GM12874 (cell line): ENCODE results near the gene FASTKD3.

ENCODE experiments used
- CTCF ChIP-seq: IDR thresholded peaks from 2 replicates; pipeline ENCODE4 v1.5.1; 2011; ENCODE audit warnings: low read depth, mild to moderate bottlenecking, control low read depth, low read length, moderate library complexity; ENCODE audit not compliant: insufficient read depth

Gene FASTKD3

GRCh38 chr5:7846327-7846726 lies 22.5 kb downstream of the FASTKD3 start:
- no peak for TF ChIP-seq CTCF

- no peak for TF ChIP-seq CTCF
Observed at GRCh38 chr5:7845557-7845956, 23.3 kb downstream of the FASTKD3 start.

GRCh38 chr5:7844901-7845300 lies 23.9 kb downstream of the FASTKD3 start:
- no peak for TF ChIP-seq CTCF

GRCh38 chr5:7842531-7842930 lies 26.3 kb downstream of the FASTKD3 start:
- TF ChIP-seq CTCF: no peak

- TF ChIP-seq CTCF: no peak
Observed at GRCh38 chr5:7837403-7837802, 31.4 kb downstream of the FASTKD3 start.

- TF ChIP-seq CTCF: no peak
Observed at GRCh38 chr5:7834982-7835381, 33.8 kb downstream of the FASTKD3 start.

- TF ChIP-seq CTCF: no peak
Observed at GRCh38 chr5:7828269-7828668, 40.6 kb downstream of the FASTKD3 start.

- TF ChIP-seq CTCF: no peak
Observed at GRCh38 chr5:7827610-7828009, 41.2 kb downstream of the FASTKD3 start.
